Fibroblast of skin of abdomen (primary cell): ENCODE results near the gene LMAN1L.

Experiments
- DNase-seq: peaks from one replicate; pipeline ENCODE4 v3.0.0-alpha.2; 2013

LMAN1L gene

DNA sequence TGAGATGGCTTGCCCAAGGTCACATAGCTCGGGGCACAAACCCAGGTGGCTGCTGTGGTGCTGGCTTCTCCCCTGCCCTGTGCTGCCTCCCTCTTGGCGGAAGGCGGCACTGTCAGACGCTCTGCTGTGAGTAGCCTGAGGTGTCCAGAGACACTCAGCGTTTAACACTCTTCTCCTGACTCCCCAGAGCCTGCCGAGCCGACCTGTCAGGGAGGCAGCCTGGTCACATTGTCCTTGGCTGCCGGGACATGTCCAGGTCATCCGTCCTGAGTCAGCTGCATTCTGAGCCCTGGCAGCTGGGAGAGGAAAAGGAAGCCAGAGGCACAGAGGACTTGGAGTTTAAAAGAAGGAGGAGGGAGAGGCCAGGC, 4.7 kb downstream of the LMAN1L start:
- no peak for DNase-seq

DNA sequence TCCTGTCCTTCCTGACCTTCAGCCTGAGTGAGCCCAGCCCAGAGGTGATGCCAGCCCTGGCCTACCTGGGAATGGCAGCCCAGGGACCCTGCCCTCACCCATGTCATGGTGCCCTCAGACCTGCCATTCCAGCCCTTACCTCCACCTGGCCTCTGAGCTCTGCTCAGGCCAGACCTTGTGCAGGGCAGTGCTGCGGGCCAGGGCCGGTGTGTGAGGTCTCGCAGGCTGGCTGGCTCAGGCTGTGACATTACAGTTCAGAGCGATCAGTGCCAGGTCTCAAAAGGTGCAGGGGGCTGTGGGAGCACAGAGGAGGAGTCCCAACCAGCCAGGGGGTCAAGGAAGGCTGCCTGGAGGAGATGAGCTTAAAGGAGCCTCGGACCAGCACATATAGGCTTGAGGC, 7.4 kb downstream of the LMAN1L start:
- no peak for DNase-seq

DNA sequence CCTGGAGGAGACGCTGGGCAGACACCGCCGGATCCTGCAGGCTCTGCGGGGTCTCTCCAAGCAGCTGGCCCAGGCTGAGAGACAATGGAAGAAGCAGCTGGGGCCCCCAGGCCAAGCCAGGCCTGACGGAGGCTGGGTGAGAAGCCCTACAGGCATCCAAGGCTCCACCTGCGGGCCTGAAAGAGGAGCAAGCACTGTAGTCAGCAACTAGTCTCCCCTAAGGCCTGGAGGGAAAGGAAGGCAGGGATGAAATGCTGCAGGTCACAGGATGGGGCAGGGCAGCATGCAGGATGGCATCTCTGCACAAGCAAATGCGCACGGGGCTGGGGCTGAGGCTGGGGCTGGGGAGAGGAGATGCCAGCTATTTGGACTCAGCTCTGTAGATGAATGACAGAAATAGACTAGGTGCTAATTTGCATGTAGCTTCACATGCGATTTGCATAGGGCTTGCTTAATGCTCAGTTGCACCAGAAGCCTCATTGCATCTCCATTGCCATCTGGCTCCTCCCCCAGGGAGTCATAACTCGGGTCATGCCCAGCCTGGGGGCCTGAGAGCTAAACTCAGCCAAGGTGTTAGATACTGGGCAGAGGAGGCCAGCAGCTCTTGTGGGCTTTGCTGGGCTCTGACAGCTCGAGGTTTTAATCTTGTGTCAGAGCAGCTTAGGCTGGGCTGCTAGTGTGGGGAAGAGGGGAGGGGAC, 8.6 kb downstream of the LMAN1L start:
- DNase-seq: no peak

DNA sequence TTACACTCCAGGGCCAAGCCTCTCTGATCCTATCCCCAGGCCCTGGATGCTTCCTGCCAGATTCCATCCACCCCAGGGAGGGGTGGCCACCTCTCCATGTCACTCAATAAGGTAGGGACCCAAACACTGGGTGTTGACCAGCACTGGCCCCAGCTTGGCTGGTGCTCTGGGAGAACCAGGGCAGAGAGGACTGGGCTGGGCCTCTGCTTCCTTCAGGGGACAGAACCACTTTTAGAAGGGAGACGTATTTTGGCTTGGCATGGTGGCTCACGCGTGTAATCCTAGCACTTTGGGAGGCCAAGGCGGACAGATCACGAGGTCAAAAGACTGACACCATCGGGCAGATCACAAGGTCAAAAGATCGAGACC, 9.1 kb downstream of the LMAN1L start:
- DNase-seq: no peak

DNA sequence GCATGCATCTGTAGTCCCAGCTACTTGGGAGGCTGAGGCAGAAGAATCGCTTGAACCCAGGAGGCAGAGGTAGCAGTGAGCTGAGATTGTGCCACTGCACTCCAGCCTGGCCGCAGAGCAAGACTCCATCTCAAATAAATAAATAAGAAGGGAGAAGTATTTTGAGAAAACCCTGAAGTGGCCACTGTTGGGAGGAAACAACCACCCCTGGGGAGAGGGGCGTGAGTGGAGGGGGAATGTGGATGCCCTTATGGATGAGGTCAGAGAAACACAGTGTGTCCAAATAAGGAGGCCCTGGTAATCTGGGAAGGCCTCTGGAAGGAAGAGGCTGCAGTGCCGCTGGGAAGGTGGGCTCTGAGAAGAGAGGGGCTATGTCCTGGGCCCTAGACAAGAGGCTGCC, 9.6 kb downstream of the LMAN1L start:
- DNase-seq: no peak

DNA sequence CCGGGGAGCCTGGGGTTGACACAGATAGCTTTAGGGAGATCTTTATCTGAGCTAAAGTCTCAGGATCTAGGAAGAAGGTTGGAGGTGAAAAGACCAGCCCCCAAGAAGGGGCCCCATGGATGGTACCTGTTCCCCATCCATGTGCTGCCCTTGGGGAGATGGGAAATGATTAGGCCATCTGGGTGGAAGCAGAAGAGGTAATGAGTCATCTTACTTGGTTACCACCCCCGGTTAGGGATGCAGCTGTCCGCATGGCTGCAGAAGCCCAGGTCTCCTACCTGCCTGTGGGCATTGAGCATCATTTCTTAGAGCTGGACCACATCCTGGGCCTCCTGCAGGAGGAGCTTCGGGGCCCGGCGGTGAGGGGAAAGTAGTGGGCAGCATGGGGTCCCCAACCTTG, 10.7 kb downstream of the LMAN1L start:
- DNase-seq: no peak

DNA sequence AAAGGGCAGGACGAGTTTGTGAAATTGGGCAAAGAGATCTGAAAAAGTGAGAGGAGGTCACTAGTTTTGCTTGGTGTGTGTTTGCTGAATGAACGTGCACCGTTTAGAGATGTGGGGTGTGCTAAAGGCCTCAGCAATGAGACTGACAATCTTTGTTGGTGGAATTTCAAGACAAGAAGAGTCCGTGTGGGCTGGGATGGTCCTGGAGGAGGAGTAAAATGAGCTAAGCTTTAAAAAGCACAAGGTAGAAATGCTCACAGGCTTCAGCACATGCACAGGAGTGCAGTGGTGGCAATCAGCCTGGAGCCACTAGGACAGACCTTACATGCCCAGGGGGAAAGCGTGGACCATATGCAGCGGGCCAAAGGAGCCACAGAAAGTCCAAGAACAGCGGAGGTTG, 12.3 kb downstream of the LMAN1L start:
- no peak for DNase-seq

DNA sequence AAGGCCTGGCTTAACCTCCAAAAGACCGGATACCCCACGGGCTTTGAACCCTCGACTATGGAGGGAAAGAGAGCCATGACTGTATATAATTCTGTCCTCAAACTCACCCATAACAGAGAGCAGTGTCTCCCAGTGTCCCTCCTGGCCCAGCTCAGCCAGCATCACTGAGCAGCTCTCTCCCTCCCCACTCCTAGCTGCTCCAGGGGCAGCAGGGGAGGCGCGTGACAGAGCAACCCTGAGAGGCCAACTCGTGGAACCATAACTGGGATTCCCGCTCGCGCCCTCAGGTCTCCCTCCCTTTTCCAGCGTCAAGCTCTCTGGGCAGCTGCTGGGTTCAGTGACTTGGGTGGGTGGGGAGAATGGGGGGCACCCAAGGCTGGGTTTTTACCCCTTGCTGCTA, 13.2 kb downstream of the LMAN1L start:
- no peak for DNase-seq

DNA sequence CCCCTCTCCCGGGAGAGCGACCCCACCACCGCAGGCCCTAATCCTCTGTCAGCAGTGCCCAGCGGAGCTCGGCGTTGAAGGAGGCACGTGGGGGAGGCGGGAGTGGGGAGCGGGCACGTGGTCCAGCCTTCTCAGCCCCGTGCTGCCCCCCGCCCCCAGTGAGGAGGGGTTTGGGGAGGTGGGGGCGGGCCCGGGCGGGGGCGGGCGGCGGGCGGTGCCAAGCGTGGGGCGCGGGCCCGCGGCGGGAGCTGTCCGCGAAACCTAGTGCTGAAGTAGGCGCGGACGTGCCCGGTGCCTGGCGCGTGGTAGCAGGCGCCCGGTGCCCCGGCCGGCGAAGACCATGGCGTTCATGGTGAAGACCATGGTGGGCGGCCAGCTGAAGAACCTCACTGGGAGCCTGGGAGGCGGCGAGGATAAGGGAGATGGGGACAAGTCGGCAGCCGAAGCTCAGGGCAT, 13.8 kb downstream of the LMAN1L start, which contains the start of gene CPLX3:
CPLX3 (plus strand) TSS at position 264 of the 456 bp plus-strand sequence; CDS start at position 341, 77 bp downstream.
- no peak for DNase-seq

DNA sequence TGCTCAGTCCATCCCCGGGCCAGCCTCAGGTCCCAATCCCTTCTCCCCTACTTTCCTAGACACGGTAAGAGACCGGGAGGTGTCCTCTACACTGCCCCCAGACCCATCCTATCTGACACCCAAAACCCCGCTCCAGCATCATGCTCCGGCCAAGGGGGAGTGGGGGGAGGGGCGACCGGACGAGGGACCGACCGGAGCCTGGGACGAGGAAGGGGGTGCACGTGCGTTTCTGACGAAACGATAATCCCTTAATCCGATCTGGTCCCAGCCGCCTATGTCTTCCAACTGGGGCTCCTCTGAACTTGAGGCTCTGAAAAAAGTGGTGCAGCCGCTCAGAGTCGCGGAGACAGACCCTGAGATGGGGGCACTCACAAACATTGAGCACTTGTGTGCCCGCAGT, 14.3 kb downstream of the LMAN1L start:
- DNase-seq: no peak

DNA sequence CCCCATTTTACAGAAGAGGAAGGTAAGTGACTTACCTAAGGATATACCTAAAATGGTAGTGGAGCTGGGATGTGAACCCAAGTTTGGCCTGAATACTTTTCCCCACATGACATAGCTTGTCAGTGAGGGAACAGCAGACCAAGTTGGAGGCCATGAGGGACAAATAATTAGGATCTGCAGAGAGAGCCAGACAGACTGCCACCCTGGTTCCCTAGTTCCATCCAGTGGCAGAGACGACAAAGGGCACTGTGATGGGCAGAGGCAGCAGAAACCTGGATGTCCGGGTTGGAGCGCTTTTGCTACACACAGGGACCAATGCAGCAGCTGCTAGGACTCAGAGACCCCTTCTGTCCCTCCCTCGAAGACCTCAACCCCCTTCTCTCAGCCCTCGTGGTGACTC, 15.0 kb downstream of the LMAN1L start:
- no peak for DNase-seq

DNA sequence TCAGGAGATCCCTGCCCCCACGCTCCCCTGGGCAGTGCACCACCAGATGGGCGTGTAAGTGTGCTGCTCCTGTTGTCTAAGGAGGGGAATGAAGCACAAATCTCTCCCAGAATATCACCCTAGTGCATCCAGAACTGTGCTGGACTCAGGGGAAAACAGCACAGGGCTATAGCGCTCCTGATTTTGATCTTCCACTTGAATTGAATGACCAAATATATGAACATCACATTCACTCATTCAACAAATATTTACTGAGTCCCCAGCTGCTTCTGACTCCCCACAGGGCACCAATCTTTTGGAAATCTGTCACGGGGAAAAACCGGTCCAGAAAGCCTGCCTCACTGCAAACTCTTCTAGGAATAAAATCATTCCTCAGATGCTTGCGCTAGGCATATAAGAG, 16.2 kb downstream of the LMAN1L start:
- no peak for DNase-seq

DNA sequence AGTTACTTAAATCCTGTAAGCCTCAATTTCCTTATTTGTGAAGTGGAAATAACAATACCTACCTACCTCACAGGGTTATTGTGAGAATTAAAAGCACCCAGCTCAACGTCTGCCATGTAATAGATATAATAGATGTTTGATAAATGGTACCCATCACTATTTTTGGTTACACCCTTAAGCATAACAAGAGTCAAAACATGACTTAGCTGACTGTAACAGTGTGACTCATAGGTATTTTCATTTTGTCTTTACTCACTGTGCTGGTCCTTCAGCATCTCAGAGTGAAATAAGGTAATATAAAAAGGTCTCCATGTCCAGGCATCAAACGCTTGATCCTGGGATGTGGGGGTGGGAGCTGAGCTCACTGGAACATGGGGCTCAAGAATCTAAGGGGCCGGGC, 16.9 kb downstream of the LMAN1L start:
- no peak for DNase-seq

DNA sequence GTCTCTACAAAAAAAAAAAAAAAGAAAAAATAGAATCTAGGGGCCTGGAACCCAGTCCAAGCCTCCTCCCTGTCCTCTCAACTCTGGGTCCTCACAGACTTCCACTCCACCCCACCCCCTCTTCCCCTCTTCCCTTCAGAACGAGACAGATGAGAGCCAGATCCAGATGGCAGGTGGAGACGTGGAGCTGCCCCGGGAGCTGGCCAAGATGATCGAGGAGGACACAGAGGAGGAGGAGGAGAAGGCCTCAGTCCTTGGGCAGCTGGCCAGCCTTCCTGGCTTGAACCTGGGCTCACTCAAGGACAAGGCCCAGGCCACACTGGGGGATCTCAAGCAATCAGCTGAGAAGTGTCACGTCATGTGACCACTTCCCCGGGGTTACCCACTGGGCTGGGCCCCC, 17.4 kb downstream of the LMAN1L start:
- DNase-seq: no peak

DNA sequence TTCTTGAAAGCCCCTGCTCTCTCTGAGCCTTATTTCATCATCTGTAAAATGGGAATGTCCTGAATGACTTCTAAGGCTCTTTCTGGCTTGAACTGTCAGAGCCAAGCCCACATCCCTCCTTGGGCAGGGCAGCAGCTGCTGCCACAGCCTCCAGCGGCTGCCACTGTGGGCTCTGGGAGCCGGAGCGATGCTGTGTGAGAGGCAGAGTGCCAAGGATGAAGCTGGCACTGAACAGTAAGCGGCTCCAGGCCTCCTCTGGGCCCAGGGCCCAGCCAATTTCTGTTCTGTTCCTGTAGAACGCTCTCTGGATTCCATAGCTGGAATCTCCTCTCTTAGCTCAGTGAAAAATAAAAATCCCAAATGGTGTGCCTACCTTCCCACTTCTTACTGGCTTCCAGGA, 18.2 kb downstream of the LMAN1L start:
- DNase-seq: no peak

DNA sequence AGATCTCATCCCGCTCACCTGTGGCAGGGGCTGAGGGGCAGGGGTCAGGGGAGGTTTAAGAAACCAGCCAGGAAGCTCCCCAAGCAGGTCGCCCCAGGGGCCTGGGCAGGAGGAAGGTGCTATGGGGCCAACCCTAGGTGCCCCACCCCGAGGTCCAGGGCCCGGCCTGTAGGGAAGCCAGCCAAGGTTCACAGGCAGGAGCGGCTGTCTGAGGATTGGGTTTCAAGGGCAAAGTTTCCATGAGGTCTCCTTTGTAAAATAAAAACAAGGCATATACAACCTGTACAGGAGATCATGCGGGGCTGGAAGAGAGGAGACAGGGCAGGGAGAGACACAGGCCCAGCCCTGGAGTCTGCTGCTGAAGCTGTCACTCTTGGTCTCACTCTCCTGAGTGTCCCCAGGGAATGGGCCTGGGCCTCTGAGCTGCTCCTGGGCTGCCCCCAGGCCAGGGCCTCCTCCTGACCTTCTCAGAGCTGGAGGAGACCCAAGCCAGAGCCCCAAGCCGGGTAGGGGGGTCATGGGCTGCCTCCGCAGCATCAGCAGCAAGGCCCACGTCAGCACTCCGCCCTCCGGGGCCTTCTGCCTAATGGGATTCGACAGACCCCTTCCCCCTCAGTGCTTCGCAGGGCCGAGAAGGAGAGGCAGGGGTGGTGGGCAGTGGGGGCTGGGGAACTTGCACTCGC, 19.3 kb downstream of the LMAN1L start:
- DNase-seq: no peak

DNA sequence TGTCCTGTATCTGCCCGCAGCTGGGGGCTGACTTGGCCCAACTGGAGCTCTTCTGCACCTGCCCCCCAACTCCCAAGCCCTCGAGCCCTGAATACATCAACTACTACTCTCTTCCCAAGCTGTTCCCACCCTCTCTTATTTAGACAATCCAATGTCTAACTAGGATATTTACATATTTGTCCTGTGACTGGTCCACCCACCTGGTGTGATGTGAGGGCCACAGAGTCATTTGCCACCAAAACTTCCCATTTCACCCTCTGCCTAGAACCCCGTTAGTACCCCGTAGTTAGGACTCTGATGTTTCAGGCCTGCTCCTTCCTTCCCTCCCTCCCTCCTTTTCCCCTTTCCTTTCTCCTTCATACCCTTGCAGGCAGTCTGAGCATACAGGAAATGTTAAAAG, 20.2 kb downstream of the LMAN1L start:
- DNase-seq: no peak

DNA sequence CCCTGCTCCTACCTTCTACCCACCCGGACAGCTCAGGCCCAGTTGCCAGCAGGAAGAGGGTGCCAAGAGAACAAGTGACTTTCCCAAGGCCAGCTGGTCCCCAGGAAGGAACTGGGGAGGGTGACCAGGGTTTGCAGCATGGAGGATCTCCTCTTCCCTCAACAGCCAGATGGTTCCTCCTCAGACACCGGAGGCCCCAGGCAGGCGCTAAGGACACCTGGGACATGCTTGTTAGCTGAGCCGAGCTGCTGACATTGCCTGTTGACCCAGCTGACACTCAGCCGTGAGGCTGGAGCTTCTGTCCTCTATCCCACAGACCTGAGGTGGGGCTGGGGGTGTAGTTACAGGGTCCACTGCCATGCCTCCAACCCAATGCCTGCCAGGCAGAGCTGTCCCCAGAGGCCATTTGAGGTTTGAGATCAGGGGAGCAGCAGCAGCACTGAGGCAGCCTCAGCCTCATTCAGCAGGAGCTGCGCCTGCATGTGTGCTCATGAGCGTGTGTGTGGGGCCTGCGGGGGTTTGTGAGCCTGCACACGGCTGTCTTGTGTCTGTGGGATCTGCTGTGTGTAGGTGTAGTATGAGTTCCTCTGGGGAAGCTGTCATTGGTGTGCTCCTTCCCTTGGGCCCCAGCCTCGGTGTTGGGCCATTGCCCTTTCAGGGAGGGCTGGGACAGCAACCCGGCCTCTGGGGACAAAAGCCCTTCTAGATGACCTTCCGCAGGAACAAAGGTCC, 20.9 kb downstream of the LMAN1L start:
- no peak for DNase-seq

DNA sequence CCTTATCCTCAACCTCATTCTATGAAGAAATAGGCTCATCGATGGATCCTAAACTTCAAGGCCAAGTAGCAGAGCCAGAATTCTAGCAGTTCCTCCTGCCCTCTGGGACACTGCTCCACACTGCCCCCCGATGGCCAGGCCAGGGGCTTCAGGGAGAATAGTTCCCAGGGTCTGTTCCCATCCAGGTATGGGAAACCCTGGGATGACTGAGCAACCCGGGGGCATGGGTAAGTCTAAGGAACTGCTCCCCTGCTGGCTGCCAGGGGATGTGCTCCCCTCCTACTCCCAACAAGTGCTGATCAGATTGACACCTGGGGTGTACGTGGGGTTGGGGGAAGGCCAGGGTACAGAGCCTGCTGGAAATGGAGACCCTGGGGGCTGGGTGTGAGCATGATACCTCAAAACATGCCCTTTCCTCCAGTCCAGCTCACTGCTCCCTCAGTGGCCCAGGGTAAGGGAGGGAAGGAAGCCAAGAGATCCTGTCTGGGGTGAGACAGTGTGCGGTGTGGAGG, 22.7 kb downstream of the LMAN1L start:
- peak; percentile 30 for DNase-seq

DNA sequence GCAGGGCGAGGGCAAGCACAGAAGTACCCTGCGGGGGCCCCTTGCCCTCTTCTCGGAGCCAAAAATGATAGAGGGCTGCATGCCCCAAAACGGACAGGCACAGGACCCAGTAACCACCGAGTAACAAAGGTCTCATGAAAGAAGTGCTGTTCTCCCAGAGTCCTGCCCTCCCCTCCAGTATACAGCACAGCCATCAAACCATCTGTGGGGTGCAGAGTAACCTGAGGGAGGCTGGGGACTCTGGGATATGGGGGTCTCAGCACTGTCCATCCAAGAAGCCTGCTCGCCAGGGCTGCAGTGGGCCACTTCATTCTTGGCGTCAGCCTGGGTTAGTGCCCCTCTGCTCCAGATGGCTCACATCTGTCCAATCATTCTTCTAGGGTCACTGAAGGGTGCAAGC, 24.2 kb downstream of the LMAN1L start:
- DNase-seq: no peak

DNA sequence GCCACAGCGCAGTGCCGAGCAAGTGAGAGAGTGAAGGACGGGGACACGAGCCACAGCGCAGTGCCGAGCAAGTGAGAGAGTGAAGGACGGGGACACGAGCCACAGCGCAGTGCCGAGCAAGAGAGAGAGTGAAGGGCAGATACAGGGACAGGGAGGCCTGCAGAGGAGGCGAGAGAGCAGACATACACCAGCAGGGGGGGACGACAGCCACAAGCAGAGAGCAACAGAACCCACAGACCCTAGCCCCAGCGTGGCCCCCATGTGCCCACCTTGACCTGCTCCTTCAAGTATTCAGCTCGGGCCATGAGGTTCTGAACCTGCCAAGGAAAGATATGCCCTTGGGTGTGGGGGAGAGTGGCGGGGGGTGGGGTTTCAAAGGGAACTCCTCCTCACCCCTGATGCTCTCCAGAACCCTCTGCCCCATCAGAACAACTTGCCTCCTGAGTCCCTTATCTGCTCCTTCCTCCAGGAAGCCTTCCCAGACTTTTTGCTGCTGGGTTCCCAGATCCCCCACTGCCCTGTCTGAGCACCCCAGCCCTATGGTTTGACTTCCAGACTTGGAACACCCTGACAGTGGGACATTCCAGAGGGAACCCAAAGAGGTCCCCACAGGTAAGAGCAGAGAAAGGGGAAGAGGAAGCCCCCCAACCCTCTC, 25.0 kb downstream of the LMAN1L start:
- DNase-seq: no peak

DNA sequence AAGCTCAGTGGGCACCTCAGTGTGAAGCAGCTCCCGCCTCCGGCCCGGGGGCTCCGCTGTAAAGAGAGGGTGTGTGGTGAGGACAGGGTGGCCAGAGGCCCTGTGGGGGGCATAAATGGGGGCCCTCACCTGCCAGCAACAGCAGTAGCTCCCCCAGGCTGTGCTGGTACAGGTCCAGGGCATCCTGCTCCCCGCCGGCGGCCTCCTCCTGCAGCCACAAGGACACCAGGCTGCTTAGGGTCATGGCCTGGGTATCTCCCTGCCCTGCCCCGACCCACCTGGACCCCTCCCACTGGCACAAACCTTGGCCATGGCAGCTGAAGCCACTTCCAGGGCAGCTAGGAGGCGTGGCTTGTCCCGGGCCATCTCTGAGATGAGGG, 25.5 kb downstream of the LMAN1L start:
- DNase-seq: no peak
